Measurements from ENCODE around the gene POLE.

POLE gene

GRCh38 chr12:132653567-132654290 is 33.4 kb downstream of the POLE start:
- DNase-seq (ENCODE audit: low spot score): no peak
- no peak for FAIRE-seq

- DNase-seq (ENCODE audit: low spot score) (no peak), FAIRE-seq (no peak)
Measured at GRCh38 chr12:132651444-132652100, 35.6 kb downstream of the POLE start.

GRCh38 chr12:132649226-132649945 is 37.8 kb downstream of the POLE start:
- FAIRE-seq (no peak), DNase-seq (ENCODE audit: low spot score) (no peak)

- no peak for DNase-seq (ENCODE audit: low spot score)
- no peak for FAIRE-seq
Measured at GRCh38 chr12:132648616-132649225, 38.4 kb downstream of the POLE start.

- DNase-seq (ENCODE audit: low spot score): no peak
- no peak for FAIRE-seq
Measured at GRCh38 chr12:132647858-132648257, 39.3 kb downstream of the POLE start.

DNA sequence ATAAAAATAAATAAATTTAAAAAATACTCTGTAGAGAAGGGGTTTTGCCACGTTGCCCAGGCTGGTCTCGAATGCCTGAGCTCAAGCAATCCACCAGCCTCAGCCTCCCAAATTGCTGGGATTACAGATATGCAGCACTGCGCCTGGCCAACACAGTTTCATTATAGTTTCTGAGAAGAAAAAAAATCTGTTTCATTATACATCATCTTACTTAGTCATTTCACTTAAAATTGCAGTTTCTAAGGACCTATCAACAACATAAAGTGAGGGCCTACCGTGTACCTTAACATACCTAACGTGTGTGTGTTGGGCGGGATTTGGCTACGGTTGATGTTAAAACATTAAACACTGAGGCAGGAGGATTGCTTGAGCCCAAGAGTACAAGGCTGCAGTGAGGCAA is 40.3 kb downstream of the POLE start:
- FAIRE-seq: no peak

DNA sequence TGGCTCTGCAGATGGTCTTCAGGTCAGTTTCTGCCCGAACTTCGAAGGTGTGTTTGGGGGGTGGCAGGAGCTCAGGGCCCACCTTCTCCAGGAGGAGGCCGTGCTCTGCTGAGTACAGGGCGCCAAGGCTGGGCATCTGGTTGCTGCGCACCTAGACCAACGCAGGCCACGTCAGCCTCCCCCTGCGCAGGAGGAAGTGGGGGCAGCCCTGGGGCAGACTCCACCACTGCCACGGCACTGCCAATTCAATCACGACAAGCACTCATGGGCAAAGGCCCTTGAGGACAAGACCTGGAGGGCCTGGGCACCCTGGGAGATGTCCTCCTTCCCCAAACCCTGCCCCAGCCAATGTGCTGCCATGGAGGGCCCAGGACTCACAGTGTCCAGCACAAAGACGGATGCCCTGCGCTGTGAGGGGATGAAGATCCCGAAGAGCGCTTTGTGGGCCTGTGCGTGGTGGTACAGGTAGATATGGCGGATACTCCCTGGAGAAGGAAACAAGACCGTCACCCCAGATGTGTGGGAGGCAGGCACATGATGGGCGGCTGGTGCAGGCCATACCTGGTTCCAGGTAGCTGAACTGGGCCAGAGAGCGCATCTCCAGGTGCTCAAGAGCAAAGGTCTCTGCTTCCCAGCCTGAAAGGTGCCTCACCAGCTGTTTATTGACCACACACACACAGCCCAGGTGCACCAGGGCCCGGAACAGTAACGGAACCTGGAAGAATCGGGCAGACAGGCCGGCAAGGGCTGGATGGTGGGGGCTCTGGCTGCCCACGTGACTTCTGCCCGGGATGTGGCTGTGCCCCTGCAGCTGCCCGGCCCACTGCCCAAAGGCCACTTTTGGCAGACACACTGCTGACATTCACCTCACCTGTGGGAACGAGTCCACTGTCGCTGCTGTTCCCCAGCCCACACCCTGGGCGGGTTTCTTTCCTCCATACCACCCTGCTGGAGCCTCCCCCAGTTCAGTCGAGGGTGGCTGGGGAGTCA is 44.0 kb downstream of the POLE start:
- peak; percentile 13 for FAIRE-seq
- DNase-seq (ENCODE audit: low spot score): no peak

More for the DNA sequence above, 40.3 kb downstream of the POLE start:
- DNase-seq (ENCODE audit: low spot score): no peak

DNA sequence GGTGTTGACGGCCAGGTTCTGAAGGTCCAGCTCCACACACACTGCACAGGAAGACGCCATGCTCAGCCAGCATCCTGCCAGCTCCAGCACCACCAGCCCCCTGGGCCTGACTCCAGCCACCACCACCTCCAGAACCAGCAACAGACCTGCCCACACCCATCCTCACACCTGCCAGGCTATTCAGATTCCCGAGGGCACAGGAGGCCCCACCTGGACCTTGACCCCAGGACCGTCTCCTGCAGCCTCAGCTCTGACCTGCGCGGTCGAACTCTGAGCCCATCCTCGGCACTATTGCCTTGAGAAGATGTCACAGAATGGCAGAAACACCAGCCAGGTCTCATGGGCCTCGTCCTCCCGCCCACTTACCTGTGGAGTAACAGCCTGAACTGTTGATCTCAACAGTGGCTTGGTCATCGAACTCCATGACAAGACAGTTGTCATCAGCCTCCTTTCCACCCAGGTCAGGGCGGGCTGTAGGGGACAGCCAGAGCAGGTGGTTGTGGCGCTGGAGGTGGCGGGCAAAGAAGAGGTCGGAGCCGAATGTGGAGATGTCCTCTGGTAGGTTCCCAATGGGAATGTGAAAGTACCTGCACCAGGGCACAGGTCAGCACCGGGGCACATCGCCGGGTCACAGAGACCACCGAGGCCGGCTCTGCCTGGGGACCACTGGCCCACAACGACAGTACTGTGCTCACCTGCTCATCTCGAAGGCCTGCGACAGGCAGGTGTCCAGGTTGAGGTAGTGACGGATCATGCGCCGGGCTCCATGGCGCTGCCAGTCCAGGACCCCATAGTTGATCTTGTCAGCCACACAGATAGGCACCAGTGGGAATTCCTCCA is 45.1 kb downstream of the POLE start:
- no peak for DNase-seq (ENCODE audit: low spot score)
- no peak for FAIRE-seq

DNA sequence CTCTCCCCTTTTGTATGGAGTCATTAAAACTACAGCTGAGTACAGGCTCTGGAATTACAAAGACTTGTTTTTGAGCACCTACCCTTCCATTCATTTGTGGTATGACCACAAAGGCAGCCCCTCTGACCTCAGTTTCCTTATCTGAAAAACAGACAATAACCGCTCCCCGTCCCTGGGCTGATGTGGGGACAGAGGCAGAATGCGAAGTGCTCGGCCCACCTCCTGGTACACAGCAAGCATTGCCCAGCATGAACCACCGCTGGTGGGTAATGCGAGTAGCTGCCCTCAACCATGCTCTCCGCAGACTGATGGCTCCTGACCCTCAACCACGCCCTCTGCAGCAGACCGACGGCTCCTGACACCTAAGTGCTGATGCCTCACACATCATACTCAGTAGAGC is 46.2 kb downstream of the POLE start:
- no peak for FAIRE-seq

DNA sequence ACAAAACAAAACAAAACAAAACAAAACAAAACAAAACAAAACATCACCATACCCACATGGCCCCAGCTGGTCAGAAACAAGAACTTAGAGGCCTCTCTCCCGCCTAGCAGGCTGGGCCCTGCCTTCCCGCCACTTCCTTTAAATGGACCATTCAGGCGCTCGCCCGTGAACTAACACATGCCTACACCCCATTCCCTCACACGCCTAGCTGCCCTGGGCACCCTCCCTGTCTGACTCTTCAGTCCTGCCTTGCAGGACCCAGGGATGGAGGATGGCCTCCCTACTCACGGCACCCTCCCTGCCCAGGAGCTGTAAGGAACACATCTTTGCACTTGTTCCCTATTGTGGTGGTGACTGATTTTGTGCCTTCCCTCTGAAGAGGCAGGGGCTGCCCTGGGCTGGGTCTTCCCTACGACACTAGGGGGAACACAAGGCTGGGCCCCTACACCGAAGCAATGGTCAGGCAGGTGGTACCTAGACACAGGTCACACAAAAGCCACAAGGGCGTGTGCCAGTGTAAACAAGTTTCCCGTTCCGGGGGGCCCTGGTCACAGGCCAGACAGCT is 47.1 kb downstream of the POLE start:
- no peak for FAIRE-seq
- DNase-seq (ENCODE audit: low spot score): no peak

More for the DNA sequence above, 46.2 kb downstream of the POLE start:
- DNase-seq (ENCODE audit: low spot score): no peak

GRCh38 chr12:132638541-132639408 is 48.4 kb downstream of the POLE start:
- FAIRE-seq: no peak
- DNase-seq (ENCODE audit: low spot score): peak; percentile 62

DNA sequence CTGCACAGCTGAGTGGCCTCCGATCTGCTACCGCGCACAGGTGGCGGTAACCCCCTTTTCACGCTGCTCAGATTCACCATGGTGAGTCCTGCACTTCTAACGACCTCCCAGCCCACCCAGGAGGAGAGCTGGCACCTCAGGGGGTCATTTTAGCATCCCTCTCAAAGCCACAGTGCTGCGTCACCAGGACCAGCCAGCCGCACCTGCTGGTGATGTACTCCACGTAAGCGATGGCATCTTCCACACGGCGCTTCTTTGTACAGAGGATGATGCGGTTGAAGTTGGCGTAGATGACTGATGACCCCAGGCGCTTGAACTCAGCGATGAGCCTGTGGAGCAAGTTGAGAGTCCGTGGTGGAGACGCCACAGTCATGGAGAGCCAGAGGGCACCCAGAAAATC is 49.3 kb downstream of the POLE start:
- FAIRE-seq: no peak
- no peak for DNase-seq (ENCODE audit: low spot score)

- FAIRE-seq (no peak), DNase-seq (ENCODE audit: low spot score) (no peak)
Measured at GRCh38 chr12:132635076-132635955, 51.8 kb downstream of the POLE start.

DNA sequence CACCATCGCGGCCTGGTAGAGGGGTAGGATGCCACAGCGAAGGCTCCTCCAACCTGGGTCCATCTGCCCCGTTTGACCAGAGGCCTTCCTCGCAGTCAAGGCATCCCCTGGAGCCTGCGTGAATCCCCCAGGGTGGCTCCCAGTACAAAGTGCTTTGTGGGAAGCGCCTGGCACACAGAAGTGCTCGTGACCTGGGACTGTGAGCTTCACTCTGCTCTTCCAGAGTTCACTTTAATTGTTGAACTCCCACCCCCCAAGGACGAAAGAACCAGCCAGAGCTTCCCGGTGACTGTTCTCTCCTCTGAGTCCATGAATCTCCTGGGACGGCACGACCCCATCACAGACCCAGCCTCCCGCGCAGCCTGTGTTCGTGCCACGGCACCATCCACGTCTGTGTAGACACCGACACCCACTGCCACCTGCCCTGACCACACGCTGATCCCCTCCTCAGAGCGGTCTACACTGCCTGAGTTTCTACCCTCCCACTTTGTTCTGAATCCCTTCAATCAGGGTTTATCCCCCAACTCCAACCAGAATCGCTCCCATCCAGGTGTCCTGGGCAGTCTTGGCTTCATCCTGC is 52.6 kb downstream of the POLE start:
- no peak for FAIRE-seq
- no peak for DNase-seq (ENCODE audit: low spot score)

GRCh38 chr12:132633901-132634300 is 53.2 kb downstream of the POLE start:
- DNase-seq (ENCODE audit: low spot score): no peak
- FAIRE-seq: no peak

GRCh38 chr12:132633398-132633797 is 53.7 kb downstream of the POLE start:
- FAIRE-seq (no peak), DNase-seq (ENCODE audit: low spot score) (no peak)

DNA sequence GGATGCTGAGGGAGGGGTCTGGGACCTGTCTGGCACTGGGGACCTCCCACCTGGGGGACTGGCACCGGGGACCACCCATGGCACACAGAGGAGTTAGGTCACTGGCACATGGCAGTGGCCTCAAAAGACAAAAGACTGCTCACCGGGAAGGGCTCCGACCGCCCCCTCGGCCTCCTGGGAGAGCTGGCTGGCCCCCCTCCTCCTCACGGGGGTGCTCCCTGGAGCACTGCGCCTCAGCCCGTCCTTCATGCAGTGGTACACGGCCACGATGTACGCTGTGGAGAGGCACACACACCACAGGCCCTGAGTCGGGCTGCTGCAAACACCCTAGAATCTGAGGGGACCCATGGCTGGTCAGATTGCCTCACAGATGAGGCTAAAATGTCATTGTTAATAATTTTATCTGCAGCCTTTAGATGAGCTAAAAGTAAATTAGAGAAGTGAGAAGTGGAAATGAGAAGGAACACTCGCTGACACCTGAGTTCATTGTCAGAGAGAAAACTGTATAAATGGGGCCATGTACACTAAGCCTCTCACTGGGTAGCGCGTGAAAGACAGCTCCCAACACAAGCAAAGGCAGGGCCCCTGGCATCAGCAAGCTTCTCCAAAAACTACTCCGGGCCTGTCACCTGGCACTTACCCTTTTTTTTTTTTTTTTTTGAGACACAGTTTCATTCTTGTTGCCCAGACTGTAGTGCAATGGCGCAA is 54.5 kb downstream of the POLE start:
- no peak for FAIRE-seq
- no peak for DNase-seq (ENCODE audit: low spot score)
